ENCODE measurements around the gene METAP1D.

DNA sequence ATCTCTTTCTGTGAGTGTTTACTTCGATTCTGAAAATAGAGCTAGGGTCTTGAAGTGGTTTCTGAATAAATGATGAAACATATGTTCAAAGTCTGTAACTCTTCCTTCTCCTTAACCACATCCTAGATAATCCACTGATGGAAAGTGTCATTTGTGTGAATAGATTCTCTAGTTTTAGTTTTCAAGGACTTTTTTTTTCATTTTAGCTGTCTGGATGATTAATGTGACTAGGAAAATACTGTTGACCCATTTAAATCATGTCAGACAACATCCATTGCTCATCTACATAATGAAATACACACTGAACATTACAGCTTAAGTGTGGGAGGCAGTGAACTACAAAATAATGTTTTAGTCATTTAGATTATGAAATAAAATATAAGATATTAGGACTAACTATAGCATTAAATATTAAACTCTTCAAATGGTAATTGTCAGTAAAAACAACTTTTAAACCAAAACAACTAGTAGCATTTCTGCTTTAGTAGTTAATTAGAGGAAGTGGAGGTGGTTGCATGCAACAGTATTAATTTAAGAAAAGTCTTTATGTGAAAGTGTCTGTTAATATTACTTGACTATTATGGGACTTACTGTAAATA, 46.4 kb downstream of the METAP1D start:
- TF ChIP-seq, protein P1, sequence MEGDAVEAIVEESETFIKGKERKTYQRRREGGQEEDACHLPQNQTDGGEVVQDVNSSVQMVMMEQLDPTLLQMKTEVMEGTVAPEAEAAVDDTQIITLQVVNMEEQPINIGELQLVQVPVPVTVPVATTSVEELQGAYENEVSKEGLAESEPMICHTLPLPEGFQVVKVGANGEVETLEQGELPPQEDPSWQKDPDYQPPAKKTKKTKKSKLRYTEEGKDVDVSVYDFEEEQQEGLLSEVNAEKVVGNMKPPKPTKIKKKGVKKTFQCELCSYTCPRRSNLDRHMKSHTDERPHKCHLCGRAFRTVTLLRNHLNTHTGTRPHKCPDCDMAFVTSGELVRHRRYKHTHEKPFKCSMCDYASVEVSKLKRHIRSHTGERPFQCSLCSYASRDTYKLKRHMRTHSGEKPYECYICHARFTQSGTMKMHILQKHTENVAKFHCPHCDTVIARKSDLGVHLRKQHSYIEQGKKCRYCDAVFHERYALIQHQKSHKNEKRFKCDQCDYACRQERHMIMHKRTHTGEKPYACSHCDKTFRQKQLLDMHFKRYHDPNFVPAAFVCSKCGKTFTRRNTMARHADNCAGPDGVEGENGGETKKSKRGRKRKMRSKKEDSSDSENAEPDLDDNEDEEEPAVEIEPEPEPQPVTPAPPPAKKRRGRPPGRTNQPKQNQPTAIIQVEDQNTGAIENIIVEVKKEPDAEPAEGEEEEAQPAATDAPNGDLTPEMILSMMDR (IDR thresholded peaks at IDR 0.05; ENCODE audit: extremely low read depth in 1 of 2, insufficient read depth in 1 of 2, low read depth in 1 of 2, low read length in 2 of 2): no peak
- no peak for TF ChIP-seq MAX (IDR thresholded peaks at IDR 0.05; ENCODE audit: insufficient read depth, insufficient read length)
- no peak for TF ChIP-seq EZH2 (IDR thresholded peaks at IDR 0.05; ENCODE audit: borderline replicate concordance, low read depth, low read length, severe bottlenecking)
- no peak for TF ChIP-seq POLR2A (IDR thresholded peaks at IDR 0.05; ENCODE audit: low read depth, low read length)
- no peak for TF ChIP-seq POLR2AphosphoS5 (IDR thresholded peaks at IDR 0.05; ENCODE audit: insufficient read depth, low read depth, low read length)
- TF ChIP-seq GATA2 (IDR thresholded peaks at IDR 0.05; ENCODE audit: insufficient read depth, insufficient read length, low read depth, low read length): no peak

All from endothelial cell of umbilical vein (primary cell).